Gastroesophageal sphincter (tissue), 4 donors: ENCODE results near the gene CMC1. TPM values are rescaled to one million over a fixed set of nuclear protein-coding genes. Genes with fewer than 3 reads are reported as not detected.
A peak's percentile ranks its signal among the peaks of the same experiment; 100 is the strongest.

Experiments used
- ATAC-seq: fragments of 150-250 bp; one replicate; pipeline ENCODE4 v1.9.1; 2016; ENCODE audit warnings: mild to moderate bottlenecking, moderate library complexity
- H3K27ac ChIP-seq, 4 donors: fragments of 200-600 bp; sonication (generic) in 3 of 4; 1 replicate in 3 of 4; 2 replicates in 1 of 4; pipeline ENCODE4 v1.5.1; 2016 to 2019
- H3K27me3 ChIP-seq: fragments of 200-600 bp; sonication (generic); one replicate; pipeline ENCODE4 v1.5.1; 2019
- H3K36me3 ChIP-seq, 2 donors: fragments of 200-600 bp; sonication (generic); one replicate each; pipeline ENCODE4 v1.5.1; 2019; ENCODE audit warnings: control low read depth in 1 of 2
- H3K4me1 ChIP-seq, 3 donors: fragments of 200-600 bp; sonication (generic); 1 replicate in 2 of 3; 2 replicates in 1 of 3; pipeline ENCODE4 v1.5.1; 2016 to 2019; ENCODE audit warnings: control low read depth in 2 of 3
- H3K4me3 ChIP-seq, 2 donors: fragments of 200-600 bp; sonication (generic); one replicate each; pipeline ENCODE4 v1.5.1; 2019; ENCODE audit warnings: mild to moderate bottlenecking in 1 of 2, moderate library complexity in 1 of 2
- H3K9me3 ChIP-seq, 3 donors: fragments of 200-600 bp; sonication (generic); one replicate each; pipeline ENCODE4 v1.5.1; 2017 to 2019; ENCODE audit warnings: control low read depth in 2 of 3
- CTCF ChIP-seq, 4 experiments: fragments of 200-600 bp in 2 of 4; fragments of 450-650 bp in 2 of 4; sonication (generic) in 1 of 4; IDR thresholded peaks; one replicate each; pipeline ENCODE4 v1.5.1; 2017 to 2019; ENCODE audit warnings: antibody characterized with exemption in 4 of 4, mild to moderate bottlenecking in 2 of 4, moderate library complexity in 2 of 4
- EP300 ChIP-seq: sonication (generic); formaldehyde crosslinking; IDR thresholded peaks from one replicate; pipeline ENCODE4 v1.6.1; 2017; ENCODE audit warnings: antibody characterized with exemption, mild to moderate bottlenecking
- POLR2A ChIP-seq, 2 donors: fragments of 450-650 bp; IDR thresholded peaks; one replicate each; pipeline ENCODE4 v1.6.1; 2017; ENCODE audit warnings: antibody characterized with exemption in 2 of 2, mild to moderate bottlenecking in 2 of 2, moderate library complexity in 1 of 2
- POLR2AphosphoS5 ChIP-seq: sonication (generic); formaldehyde crosslinking; IDR thresholded peaks from one replicate; pipeline ENCODE4 v1.6.1; 2017; ENCODE audit warnings: antibody characterized with exemption
- WGBS, 2 donors: methylation state at CpG; one replicate each; pipeline ENCODE4 v1.1.5; 2018; ENCODE audit warnings: low coverage in 1 of 2; 5-methylcytosine and 5-hydroxymethylcytosine counted together
- total RNA-seq, 4 donors: library from RNA; depleted of rRNA; stranded (reverse); fragments of >200 nt; gene quantifications; one replicate each; pipeline ENCODE4 v1.1.0, GENCODE V29; 2016

CMC1 gene
- total RNA-seq, 4 donors from 2014 or later: 6.5 to 30.5 (median 19.5) TPM

GRCh38 chr3:28279770-28280169 is 38.4 kb downstream of the CMC1 start:
- TF ChIP-seq POLR2AphosphoS5 (no peak), EP300 (no peak), POLR2A (IDR thresholded peaks at IDR 0.05) (no peak), CTCF (IDR thresholded peaks at IDR 0.05) (no peak)
- peaks cover 0 to 39% (median 0%) of the 10 kb centered on the region in 3 donors for H3K4me1 ChIP-seq
- no peak for ATAC-seq
- no peak overlapping the region for H3K4me3 ChIP-seq
- 21 to 28% methylated on average over 4 of the region's 4 CpGs for WGBS, 2 donors
- peaks cover 0 to 2% (median 0%) of the 10 kb centered on the region in 3 donors for H3K9me3 ChIP-seq
- no peak overlapping the region for H3K27ac ChIP-seq
- peaks cover 0 to 12% of the 10 kb centered on the region in 2 donors for H3K36me3 ChIP-seq
- no peaks in the 10 kb centered on the region for H3K27me3 ChIP-seq

GRCh38 chr3:28280781-28281180 is 39.4 kb downstream of the CMC1 start:
- no peaks in the 10 kb centered on the region for H3K9me3 ChIP-seq
- peaks cover 0 to 39% (median 0%) of the 10 kb centered on the region in 3 donors for H3K4me1 ChIP-seq
- H3K27me3 ChIP-seq: no peaks in the 10 kb centered on the region
- H3K27ac ChIP-seq: no peak overlapping the region
- 83 to 86% methylated on average over 3 of the region's 3 CpGs for WGBS, 2 donors
- ATAC-seq: no peak
- H3K4me3 ChIP-seq: no peak overlapping the region
- TF ChIP-seq POLR2AphosphoS5: no peak
- no peak for TF ChIP-seq EP300
- TF ChIP-seq CTCF (IDR thresholded peaks at IDR 0.05): no peak
- no peak for TF ChIP-seq POLR2A (IDR thresholded peaks at IDR 0.05)
- peaks cover 0 to 4% of the 10 kb centered on the region in 2 donors for H3K36me3 ChIP-seq

GRCh38 chr3:28286595-28286994 is 45.2 kb downstream of the CMC1 start:
- peaks cover 0 to 13% (median 0%) of the 10 kb centered on the region in 3 donors for H3K4me1 ChIP-seq
- ATAC-seq: no peak
- TF ChIP-seq EP300 (no peak), CTCF (IDR thresholded peaks at IDR 0.05) (peak; percentile 25 to 61 (median 48))
- H3K36me3 ChIP-seq: peaks cover 0 to 12% of the 10 kb centered on the region in 2 donors
- H3K27me3 ChIP-seq: no peaks in the 10 kb centered on the region
- H3K9me3 ChIP-seq: no peaks in the 10 kb centered on the region
- H3K27ac ChIP-seq: no peak overlapping the region
- H3K4me3 ChIP-seq: no peak overlapping the region

GRCh38 chr3:28287046-28287445 is 45.6 kb downstream of the CMC1 start:
- H3K27ac ChIP-seq: no peak overlapping the region
- 80 to 92% methylated on average over 2 of the region's 2 CpGs for WGBS, 2 donors
- H3K36me3 ChIP-seq: peaks cover 0 to 12% of the 10 kb centered on the region in 2 donors
- ATAC-seq: no peak
- no peaks in the 10 kb centered on the region for H3K27me3 ChIP-seq
- no peaks in the 10 kb centered on the region for H3K9me3 ChIP-seq
- H3K4me3 ChIP-seq: no peak overlapping the region
- H3K4me1 ChIP-seq: peaks cover 0 to 9% (median 0%) of the 10 kb centered on the region in 3 donors
- no peak for TF ChIP-seq CTCF (IDR thresholded peaks at IDR 0.05)
- no peak for TF ChIP-seq POLR2AphosphoS5
- no peak for TF ChIP-seq POLR2A (IDR thresholded peaks at IDR 0.05)

- peaks cover 0 to 12% of the 10 kb centered on the region in 2 donors for H3K36me3 ChIP-seq
- H3K27me3 ChIP-seq: no peaks in the 10 kb centered on the region
- H3K27ac ChIP-seq: no peak overlapping the region
- H3K4me3 ChIP-seq: no peak overlapping the region
- H3K4me1 ChIP-seq: peaks cover 0 to 9% (median 0%) of the 10 kb centered on the region in 3 donors
- no peaks in the 10 kb centered on the region for H3K9me3 ChIP-seq
- ATAC-seq: no peak
- no peak for TF ChIP-seq EP300
- WGBS, 2 donors: 100% methylated on average over 1 of the region's 1 CpG
Observed at GRCh38 chr3:28290863-28291300, 49.5 kb downstream of the CMC1 start.

GRCh38 chr3:28291577-28291976 is 50.2 kb downstream of the CMC1 start:
- Histone ChIP-seq H3K36me3 (peaks cover 0 to 12% of the 10 kb centered on the region in 2 donors), H3K4me1 (peaks cover 0 to 12% (median 0%) of the 10 kb centered on the region in 3 donors), H3K27ac (no peak overlapping the region), H3K9me3 (no peaks in the 10 kb centered on the region), H3K27me3 (no peaks in the 10 kb centered on the region), H3K4me3 (no peak overlapping the region)
- no peak for ATAC-seq
- TF ChIP-seq POLR2A (IDR thresholded peaks at IDR 0.05) (no peak), POLR2AphosphoS5 (no peak), EP300 (no peak), CTCF (IDR thresholded peaks at IDR 0.05) (no peak)
